SK-N-SH (cell line): ENCODE results near the gene WDR6. TPM values are rescaled to one million over a fixed set of nuclear protein-coding genes. Genes with fewer than 3 reads are reported as not detected.

Experiments
- CTCF ChIA-PET: fragments of 300-600, 350-600 bp; formaldehyde crosslinking; extraction: SDS; loops from one replicate; lab custom pipeline; 2021; lab: Yijun Ruan, JAX
- POLR2A ChIA-PET: fragments of 350-600 bp; sonication (Branson Sonifier 250); formaldehyde crosslinking; extraction: SDS; loops from one replicate; lab custom pipeline; 2020; ENCODE audit warnings: antibody characterized with exemption, inconsistent platforms; lab: Yijun Ruan, JAX
- DNase-seq: peaks from one replicate; pipeline ENCODE4 v3.0.0; 2012
- H2AFZ ChIP-seq: fragments of 200-600 bp; sonication (generic); 2 replicates; pipeline ENCODE4 v1.8.1; 2016; ENCODE audit warnings: antibody characterized with exemption, mild to moderate bottlenecking, low read depth
- H3F3A ChIP-seq: fragments of 200-600 bp; sonication (generic); replicated peaks from 2 replicates; pipeline ENCODE3; 2016; ENCODE audit warnings: antibody characterized with exemption, mild to moderate bottlenecking; ENCODE audit not compliant: insufficient read depth
- H3K27ac ChIP-seq, 2 experiments: fragments of 200-500 bp in 1 of 2; fragments of 200-600 bp in 1 of 2; sonication (Bioruptor generic) in 1 of 2; sonication (generic), shearing (Covaris generic) in 1 of 2; 2 replicates each; pipeline versions ENCODE4 v1.5.1 to v1.6.1; 2014 to 2016; ENCODE audit warnings: low read depth in 2 of 2, inconsistent platforms in 1 of 2, low read length in 1 of 2, mild to moderate bottlenecking in 1 of 2, mixed read lengths in 1 of 2
- H3K27me3 ChIP-seq: fragments of 200-600 bp; sonication (generic), shearing (Covaris generic); 2 replicates; pipeline ENCODE4 v1.6.1; 2016; ENCODE audit warnings: mixed run types; ENCODE audit not compliant: insufficient read depth
- H3K36me3 ChIP-seq, 2 experiments: fragments of 200-500 bp in 1 of 2; fragments of 200-600 bp in 1 of 2; sonication (Bioruptor generic) in 1 of 2; sonication (generic) in 1 of 2; replicated peaks in 1 of 2; 2 replicates each; pipeline versions ENCODE3 to v1.5.1; 2014 to 2016; ENCODE audit warnings: low read length in 1 of 2, mild to moderate bottlenecking in 1 of 2; ENCODE audit not compliant: insufficient read depth in 2 of 2, control insufficient read depth in 1 of 2
- H3K4me1 ChIP-seq, 2 experiments: fragments of 200-500 bp in 1 of 2; fragments of 200-600 bp in 1 of 2; sonication (Bioruptor generic) in 1 of 2; sonication (generic), shearing (Covaris generic) in 1 of 2; 2 replicates each; pipeline versions ENCODE4 v1.5.1 to v1.6.1; 2014 to 2016; ENCODE audit warnings: low read depth in 1 of 2, low read length in 1 of 2, mixed run types in 1 of 2; ENCODE audit not compliant: insufficient read depth in 2 of 2, control insufficient read depth in 1 of 2
- H3K4me2 ChIP-seq: fragments of 200-600 bp; sonication (generic), shearing (Covaris generic); 2 replicates; pipeline ENCODE4 v1.6.1; 2017; ENCODE audit warnings: mixed run types
- H3K4me3 ChIP-seq, 2 experiments: fragments of 200-500 bp in 1 of 2; fragments of 200-600 bp in 1 of 2; sonication (Bioruptor generic) in 1 of 2; sonication (generic), shearing (Covaris generic) in 1 of 2; 2 replicates each; pipeline versions ENCODE4 v1.5.1 to v1.8.1; 2014 to 2016; ENCODE audit warnings: low read depth in 2 of 2, inconsistent platforms in 1 of 2, low read length in 1 of 2, mild to moderate bottlenecking in 1 of 2, mixed read lengths in 1 of 2, moderate library complexity in 1 of 2
- H3K79me2 ChIP-seq: fragments of 200-600 bp; sonication (generic); 2 replicates; pipeline ENCODE4 v1.8.1; 2017; ENCODE audit warnings: mild to moderate bottlenecking; ENCODE audit not compliant: insufficient read depth
- H3K9ac ChIP-seq: fragments of 200-600 bp; sonication (generic); 2 replicates; pipeline ENCODE4 v1.6.1; 2017; ENCODE audit warnings: mixed run types
- H3K9me2 ChIP-seq: fragments of 200-600 bp; sonication (generic); 2 replicates; pipeline ENCODE4 v1.6.1; 2017; ENCODE audit warnings: mixed run types
- H3K9me3 ChIP-seq: fragments of 200-600 bp; sonication (generic); 2 replicates; pipeline ENCODE4 v1.6.1; 2017; ENCODE audit warnings: mixed run types, mild to moderate bottlenecking, moderate library complexity
- H4K20me1 ChIP-seq: fragments of 200-600 bp; sonication (generic); 2 replicates; pipeline ENCODE4 v1.6.1; 2017; ENCODE audit warnings: mild to moderate bottlenecking, mixed run types; ENCODE audit not compliant: insufficient read depth
- CHD2 ChIP-seq: fragments of 150-350 bp; IDR thresholded peaks from 2 replicates; pipeline ENCODE4 v1.6.1; 2018; ENCODE audit warnings: low read length; ENCODE audit not compliant: partially characterized antibody
- JUND ChIP-seq: IDR thresholded peaks from 2 replicates; pipeline ENCODE4 v1.4.0; 2012
- MEF2A ChIP-seq: IDR thresholded peaks from 2 replicates; pipeline ENCODE4 v1.4.0; 2012; ENCODE audit warnings: low read depth, borderline replicate concordance
- NRF1 ChIP-seq: IDR thresholded peaks from 2 replicates; pipeline ENCODE4 v1.6.1; 2012; ENCODE audit warnings: low read depth, mild to moderate bottlenecking, low read length
- POLR2AphosphoS5 ChIP-seq: IDR thresholded peaks from 2 replicates; pipeline ENCODE4 v1.6.1; 2012; ENCODE audit warnings: low read depth, low read length
- SIN3A ChIP-seq: IDR thresholded peaks from 2 replicates; pipeline ENCODE4 v1.6.1; 2012; ENCODE audit warnings: low read depth, mild to moderate bottlenecking, low read length, moderate library complexity, borderline replicate concordance
- TAF1 ChIP-seq: IDR thresholded peaks from 2 replicates; pipeline ENCODE4 v1.6.1; 2012; ENCODE audit warnings: low read depth, mild to moderate bottlenecking, low read length, moderate library complexity, borderline replicate concordance
- WGBS: methylation state at CpG from one replicate; pipeline ENCODE4 v1.1.6; 2017; ENCODE audit warnings: low lambda C conversion rate; 5-methylcytosine and 5-hydroxymethylcytosine counted together
- polyA plus RNA-seq, 3 experiments: library from polyadenylated mRNA; depleted of rRNA; stranded (reverse); fragments of >200 nt; gene quantifications; 2 replicates each; pipeline ENCODE4 v1.2.3, GENCODE V29; 2012
- TF ChIP-seq, protein P1 (sequence below): fragments of 200-600 bp; sonication (generic); IDR thresholded peaks from 2 replicates; pipeline ENCODE4 v1.6.1; 2017; ENCODE audit warnings: antibody characterized with exemption, mild to moderate bottlenecking, moderate library complexity
- TF ChIP-seq, protein P2 (sequence below): IDR thresholded peaks from 2 replicates; pipeline ENCODE4 v1.4.0; 2012; ENCODE audit warnings: low read depth, borderline replicate concordance

Gene WDR6
- polyA plus RNA-seq, 1 of the 3 experiments (the other 2 are of a cell fraction) = 230 TPM

DNA sequence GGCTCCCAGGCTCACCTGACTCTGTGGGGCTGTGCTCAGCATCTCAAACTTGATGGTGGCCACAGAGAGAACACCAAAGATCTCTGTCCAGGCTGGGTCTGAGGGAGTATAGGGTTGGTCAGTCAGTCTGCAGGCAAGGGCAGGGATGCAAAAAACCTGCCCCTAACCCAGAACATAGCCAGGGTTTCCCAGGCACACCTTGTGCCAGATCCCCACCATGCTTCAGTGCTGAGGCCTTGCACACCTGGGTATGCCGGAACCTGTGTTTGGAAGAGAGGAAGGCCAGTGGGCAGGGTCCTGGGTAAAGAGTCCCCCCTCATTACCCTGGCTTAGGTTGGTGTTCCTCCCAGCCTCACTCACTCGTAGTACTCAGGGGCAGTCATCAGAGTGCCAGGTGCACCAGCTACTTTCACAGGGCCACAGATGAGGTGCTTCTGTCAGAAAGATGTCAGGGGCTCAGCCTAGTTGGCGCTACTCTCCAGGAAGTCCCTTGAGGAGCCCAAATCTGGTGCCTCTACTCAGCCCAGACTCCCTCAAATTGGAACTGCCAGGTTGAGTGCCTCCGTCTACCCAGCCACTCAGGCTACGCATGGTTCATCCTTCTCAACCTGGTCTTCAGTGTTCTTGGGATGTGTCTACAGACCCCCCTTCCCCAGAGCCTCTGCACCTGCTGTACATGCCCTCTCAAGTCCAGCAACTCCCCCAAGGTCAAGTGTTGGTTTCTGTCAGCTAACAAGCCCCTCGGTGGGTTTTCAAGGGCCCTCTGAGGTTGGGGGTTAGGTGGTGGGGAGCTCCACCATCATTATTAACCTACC lies 9.4 kb downstream of the WDR6 start:
- H3K4me1 ChIP-seq = peaks cover 0 to 26% of the 10 kb centered on the region in 2 experiments; a peak in 1 of 4 replicates
- H2AFZ ChIP-seq = no peak overlapping the region
- peaks cover 35% of the 10 kb centered on the region for H4K20me1 ChIP-seq
- H3K27ac ChIP-seq = peak overlapping the region in 1 of 2 experiments; percentile 89; a peak in 1 of 4 replicates
- peak; percentile 11 for DNase-seq
- H3K4me2 ChIP-seq = peak overlapping the region; percentile 97
- peaks cover 58% of the 10 kb centered on the region for H3K79me2 ChIP-seq
- no peaks in the 10 kb centered on the region for H3K9me2 ChIP-seq
- POLR2A ChIA-PET = interaction anchor here (1.0 to 3.7 kb wide), 4 partner anchors 9 to 19 kb away, joined by 3 to 46 read pairs (median 5); partner anchors contain the start of genes IMPDH2 and WDR6
- H3F3A ChIP-seq = peaks cover 32% of the 10 kb centered on the region
- CTCF ChIA-PET = interaction anchor here (0.7 to 14.2 kb wide), 6 partner anchors 8 to 32 kb away, joined by 3 to 114 read pairs (median 4); partner anchors contain the start of genes P4HTM and WDR6
- H3K9ac ChIP-seq = peak overlapping the region; percentile 80; the same call in 1 of the 2 replicates
- TF ChIP-seq, protein P1, sequence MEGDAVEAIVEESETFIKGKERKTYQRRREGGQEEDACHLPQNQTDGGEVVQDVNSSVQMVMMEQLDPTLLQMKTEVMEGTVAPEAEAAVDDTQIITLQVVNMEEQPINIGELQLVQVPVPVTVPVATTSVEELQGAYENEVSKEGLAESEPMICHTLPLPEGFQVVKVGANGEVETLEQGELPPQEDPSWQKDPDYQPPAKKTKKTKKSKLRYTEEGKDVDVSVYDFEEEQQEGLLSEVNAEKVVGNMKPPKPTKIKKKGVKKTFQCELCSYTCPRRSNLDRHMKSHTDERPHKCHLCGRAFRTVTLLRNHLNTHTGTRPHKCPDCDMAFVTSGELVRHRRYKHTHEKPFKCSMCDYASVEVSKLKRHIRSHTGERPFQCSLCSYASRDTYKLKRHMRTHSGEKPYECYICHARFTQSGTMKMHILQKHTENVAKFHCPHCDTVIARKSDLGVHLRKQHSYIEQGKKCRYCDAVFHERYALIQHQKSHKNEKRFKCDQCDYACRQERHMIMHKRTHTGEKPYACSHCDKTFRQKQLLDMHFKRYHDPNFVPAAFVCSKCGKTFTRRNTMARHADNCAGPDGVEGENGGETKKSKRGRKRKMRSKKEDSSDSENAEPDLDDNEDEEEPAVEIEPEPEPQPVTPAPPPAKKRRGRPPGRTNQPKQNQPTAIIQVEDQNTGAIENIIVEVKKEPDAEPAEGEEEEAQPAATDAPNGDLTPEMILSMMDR = no peak
- TF ChIP-seq POLR2AphosphoS5 (peak; percentile 31; the same call in 1 of the 2 replicates), TAF1 (no peak), MEF2A (no peak), JUND (peak; percentile 7; the same call in 1 of the 2 replicates), NRF1 (no peak)
- peak overlapping the region; percentile 83 to 87 for H3K4me3 ChIP-seq
- H3K9me3 ChIP-seq = no peaks in the 10 kb centered on the region
- no peaks in the 10 kb centered on the region for H3K27me3 ChIP-seq
- 79% methylated on average over 3 of the region's 6 CpGs for WGBS
- peaks cover 5 to 50% of the 10 kb centered on the region in 2 experiments for H3K36me3 ChIP-seq

DNA sequence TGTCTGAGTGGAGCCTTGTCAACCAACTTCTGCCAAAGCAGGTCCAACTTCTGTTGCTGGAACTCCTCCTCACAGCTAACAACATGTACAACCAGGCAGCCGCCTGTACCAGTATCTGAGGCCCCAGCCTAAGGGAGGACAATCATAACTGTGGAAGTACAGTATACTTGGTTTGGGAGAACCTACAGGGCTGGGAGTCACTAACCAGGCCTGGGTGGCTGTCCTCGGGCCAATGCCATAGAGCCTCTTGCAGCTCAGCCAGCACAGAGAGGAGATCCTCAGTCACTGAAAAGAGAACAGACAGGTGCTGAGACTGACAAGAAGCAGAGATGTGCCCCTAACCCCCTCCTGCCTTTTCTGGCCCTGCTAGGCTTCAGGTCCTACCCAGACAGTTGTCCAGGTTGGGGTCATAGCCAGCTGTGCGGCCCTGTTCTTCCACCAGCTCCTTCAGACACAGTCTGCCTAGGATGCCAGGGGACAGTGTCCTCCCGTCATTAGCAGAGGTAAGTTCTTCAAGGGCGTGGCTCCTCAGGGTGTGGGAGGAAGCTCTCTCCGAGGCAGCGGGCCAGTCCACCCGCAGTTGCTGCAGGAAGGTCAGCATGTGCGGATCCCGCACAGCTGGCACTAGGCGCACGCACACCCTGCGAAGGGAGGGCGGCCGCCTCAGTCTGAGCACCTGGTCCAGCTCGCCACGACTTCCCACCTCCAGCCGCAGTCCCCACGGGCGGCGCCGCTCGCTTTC lies 10.2 kb downstream of the WDR6 start:
- Histone ChIP-seq H3K9me3 (no peaks in the 10 kb centered on the region), H3K36me3 (peaks cover 5 to 43% of the 10 kb centered on the region in 2 experiments), H3K79me2 (peaks cover 55% of the 10 kb centered on the region), H3F3A (peaks cover 32% of the 10 kb centered on the region), H3K27me3 (no peaks in the 10 kb centered on the region), H4K20me1 (peaks cover 28% of the 10 kb centered on the region), H2AFZ (no peak overlapping the region), H3K9me2 (no peaks in the 10 kb centered on the region), H3K4me3 (peak overlapping the region; percentile 83 to 87), H3K27ac (peak overlapping the region; percentile 89 to 99; a peak in 3 of 4 replicates), H3K4me2 (peak overlapping the region; percentile 97), H3K9ac (peak overlapping the region; percentile 80), H3K4me1 (peaks cover 0 to 27% of the 10 kb centered on the region in 2 experiments; a peak in 1 of 4 replicates)
- ChIA-PET CTCF (interaction anchor here (0.7 to 14.2 kb wide), 7 partner anchors 9 to 432 kb away, joined by 3 to 114 read pairs (median 3); partner anchors contain the start of genes P4HTM, USP4 and WDR6), POLR2A (interaction anchor here (0.6 to 3.7 kb wide), 5 partner anchors 10 to 79 kb away, joined by 3 to 46 read pairs (median 4); partner anchors contain the start of genes IMPDH2 and WDR6)
- no peak for DNase-seq
- TF ChIP-seq, protein P2, sequence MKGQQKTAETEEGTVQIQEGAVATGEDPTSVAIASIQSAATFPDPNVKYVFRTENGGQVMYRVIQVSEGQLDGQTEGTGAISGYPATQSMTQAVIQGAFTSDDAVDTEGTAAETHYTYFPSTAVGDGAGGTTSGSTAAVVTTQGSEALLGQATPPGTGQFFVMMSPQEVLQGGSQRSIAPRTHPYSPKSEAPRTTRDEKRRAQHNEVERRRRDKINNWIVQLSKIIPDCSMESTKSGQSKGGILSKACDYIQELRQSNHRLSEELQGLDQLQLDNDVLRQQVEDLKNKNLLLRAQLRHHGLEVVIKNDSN = no peak
- TF ChIP-seq SIN3A (0 out of 2 replicates have a peak, but pooled peaks have one; percentile 8), CHD2 (no peak)
- WGBS = 33% methylated on average over 6 of the region's 23 CpGs
